HG03354 (cell line): ENCODE data around the gene SUGP1.
"Not testable (repeated sequence)": the region's sequence is repeated elsewhere in the genome, so short reads cannot be mapped to it uniquely, and the experiment has no call there.

Source experiments
- ATAC-seq: cut with Tn5 transposase; IDR thresholded peaks from one replicate; pipeline ENCODE4 v1.9.1; 2021; ENCODE audit warnings: mild to moderate bottlenecking; ENCODE audit not compliant: unreplicated experiment, poor library complexity, severe bottlenecking

Gene SUGP1

DNA sequence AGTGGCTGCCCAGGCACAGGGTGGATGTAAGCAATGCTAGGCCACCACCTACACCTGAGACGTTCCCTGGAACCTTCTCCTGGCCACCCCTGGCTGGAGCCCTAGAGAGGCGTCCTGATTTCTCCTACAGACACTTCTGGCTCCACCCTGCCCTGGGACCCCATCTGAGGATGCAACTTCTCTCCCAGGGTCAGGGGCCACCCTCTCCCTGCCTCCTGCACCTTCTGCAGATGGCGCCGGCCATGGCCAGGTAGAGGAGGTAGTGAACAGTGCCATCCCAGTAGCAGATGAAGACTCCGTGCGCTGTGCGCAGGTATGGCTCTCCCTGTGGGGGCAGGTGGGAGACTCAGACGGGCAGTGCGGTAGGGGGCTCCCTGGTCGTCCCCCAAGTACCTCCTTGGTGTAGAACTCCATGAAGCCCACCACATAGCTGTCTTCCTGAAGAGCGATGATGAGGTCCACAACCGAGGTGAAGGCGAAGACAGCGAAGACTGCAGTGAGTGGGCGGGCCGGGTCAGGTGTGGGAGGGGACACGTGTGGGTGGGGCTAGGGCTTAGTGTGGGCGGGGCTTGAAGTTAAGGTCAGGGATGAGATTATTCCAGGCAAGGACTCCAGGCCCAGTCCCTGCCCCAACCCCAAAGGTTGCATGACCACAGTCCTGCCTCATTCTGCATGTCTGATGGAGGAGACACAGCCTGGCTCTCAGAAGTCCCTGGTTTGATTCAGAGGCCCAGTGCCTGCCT lies 50.2 kb downstream of the SUGP1 start:
- ATAC-seq = no peak

GRCh38 chr19:19268453-19269385 lies 51.6 kb downstream of the SUGP1 start:
- ATAC-seq = no peak

DNA sequence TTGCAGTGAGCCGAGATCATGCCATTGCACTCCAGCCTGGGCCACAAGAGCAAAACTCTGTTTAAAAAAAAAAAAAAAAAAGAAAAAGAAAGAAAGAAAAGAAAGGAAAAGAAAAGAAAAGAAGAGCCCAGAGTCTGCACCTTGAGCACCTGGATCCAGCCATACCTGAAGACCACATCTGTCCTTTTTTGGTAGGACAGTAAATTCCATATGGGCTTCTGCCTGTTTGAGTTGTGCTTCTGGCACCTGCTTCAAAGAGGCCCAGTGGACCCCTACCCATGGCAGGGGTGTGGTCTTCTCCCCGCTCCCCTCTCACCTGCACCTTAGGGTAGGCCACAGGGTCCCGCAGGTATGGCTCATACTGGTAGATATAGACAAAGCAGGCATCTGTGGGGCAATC lies 53.0 kb downstream of the SUGP1 start:
- no peak for ATAC-seq

GRCh38 chr19:19263886-19264487 lies 56.3 kb downstream of the SUGP1 start:
- no peak for ATAC-seq

DNA sequence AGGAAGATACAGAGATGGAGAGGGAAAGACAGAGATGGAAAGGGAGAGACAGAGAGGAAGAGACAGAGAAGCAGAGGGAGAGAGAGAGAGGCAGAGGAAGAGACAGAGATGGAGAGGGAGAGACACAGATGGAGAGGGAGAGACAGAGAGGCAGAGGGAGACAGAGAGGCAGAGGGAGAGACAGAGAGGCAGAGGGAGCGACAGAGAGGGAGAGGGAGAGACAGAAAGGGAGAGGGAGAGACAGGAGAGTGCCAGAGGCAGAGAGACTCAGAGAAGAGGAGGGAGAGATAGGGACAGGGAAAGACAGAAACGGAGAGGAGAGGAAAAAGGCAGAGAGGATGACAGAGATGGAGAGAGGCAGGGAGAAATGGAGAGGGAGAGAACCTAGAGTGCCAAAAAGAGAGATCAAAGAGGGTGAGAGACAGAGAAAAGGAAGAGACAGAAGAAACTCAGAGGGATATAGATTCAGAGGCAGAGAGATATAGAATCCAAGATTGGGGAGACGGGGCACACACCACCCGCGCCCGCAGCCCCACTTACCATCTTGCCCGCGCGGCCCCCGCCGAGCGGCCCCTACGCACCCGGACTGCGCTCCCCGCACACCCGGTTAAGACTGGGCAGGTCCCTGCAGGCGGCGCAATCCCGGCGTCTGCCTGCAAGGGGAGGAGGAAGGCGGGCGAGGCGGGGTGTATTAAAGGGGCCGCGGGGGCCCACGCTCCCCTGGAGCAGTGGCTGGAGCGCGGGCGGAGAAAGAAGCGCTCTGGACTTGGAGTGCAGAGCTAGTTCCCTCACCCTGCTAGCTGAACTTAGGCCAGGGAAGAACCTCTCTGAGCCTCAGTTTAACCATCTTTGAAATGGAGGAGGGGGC lies 57.9 kb downstream of the SUGP1 start:
- no peak for ATAC-seq

DNA sequence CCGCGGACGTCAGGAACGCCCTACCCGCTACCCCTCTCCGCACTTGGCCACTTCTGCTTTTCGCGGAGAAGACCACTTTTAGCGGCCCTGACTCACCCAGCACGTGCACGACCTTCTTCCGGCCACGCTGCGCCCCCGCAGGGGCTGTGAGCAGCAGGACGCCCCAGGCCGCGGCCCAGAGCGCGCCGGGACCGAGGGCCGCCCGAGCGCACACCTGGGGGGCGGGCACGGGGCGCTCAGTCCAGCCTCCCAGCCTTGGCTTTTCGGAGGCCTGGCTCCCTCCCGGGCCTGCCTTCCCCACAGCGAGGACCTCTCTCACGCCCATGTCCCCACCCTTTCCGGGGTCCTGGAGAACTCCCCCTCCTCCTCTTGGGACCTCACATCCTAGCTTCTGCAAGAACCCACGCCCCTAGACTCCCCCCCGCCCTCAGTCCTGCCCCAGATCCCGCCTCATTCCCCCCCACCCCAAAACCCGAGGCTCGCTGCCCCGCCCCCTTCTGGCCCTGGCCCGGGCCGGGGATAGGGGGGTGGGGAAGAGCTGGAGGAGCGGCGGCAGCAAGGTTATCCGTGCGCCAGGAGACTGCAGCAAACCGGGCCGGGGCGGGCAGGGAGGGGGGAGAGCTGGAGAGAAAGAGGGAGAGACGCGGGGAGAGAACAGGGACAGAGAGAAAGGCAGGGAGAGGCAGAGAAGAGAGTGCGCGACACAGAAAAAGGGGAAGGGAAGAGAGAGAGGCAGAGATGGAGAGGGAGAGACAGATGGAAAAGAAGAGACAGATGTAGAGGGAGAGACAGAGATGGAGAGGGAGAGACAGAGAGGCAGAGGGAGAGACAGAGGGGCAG lies 58.7 kb downstream of the SUGP1 start:
- ATAC-seq = no peak

DNA sequence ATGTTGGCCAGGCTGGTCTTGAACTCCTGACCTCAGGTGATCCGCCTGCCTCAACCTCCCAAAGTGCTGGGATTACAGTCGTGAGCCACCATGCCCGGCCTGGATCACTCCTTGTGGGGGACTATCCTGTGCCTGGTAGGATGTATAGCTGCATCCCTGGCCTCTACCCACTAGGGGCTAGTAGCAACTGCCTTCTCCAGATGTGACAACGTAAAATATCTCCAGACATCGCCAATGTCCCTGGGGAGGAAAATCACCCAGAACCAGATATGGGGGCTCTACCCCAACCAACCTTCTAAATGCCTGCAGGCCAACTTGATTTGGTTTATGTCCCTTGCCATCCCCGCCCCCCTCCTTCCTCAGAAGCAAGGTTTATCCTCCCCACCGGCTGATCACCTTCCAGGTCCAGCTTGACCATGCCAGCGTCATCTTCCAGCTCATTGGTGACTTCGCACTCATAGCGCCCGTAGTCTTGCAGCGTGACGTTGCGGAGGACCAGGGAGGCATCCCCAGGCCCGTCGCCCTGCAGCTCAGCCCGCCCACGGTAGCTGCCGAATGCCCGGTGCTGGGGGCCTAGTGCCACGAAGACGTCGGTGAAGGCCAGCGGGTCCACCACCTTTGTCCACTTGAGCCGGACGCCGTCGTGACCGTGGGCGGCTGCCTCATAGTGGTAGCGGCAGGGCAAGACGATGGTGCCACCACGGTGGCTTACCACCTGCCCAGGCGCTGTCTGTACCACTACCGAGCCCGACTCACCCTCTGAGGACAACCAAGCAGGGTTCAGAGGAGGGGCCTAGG lies 59.7 kb downstream of the SUGP1 start:
- ATAC-seq = no peak

DNA sequence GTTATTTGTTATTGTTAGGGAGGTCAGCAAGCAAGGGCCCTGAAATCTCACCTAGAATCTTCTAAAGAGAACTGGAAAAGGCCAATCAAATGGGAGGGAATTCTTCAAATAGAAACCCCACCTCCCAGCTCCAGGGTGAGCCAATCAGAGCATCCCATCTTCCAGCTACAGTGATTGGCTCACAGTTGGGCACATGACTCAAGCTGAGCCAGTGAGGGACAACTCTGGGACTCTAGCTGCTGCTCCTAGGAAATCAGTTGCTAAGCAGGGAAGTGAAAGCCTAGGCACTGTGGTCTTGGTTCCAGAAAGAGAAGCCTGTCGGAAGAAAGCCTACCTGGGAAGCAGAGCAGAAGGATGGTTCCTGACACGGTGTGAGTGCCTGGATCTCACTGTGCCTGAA lies 60.6 kb downstream of the SUGP1 start:
- ATAC-seq = no peak

DNA sequence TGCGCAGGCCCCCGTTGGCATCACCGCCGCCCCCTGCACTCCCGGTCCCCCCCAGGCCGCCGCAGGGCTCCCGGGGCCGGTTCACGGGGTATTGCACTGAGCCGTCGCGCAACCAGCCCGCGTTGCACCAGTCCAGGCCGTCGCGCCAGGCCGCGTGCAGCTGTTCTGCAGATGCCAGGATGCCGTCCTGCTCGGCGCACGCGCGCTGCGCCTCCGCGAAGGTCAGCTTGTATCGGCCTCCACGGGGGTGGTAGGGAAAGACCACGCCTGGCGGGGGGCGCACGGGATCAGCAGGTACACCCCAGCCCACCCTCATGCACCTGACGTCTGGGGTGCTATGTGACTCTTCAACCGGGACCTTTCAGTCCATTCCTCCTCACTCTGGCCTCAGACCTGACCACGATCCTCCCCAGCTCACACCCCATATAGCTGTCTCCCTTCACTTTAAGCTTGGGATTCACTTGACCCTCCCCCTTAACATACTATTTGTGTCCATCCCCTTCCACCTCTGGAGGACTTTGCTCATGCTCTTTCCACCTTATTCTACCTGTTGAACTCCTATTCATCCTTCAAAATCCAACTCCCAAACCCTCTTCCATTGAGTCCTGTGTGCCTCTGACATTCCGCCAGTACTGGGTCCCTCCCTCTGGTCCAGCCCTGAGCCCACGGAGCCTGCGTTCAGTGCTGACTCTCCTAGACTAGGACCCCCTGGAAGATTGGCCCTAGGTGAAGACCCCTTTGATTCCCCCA lies 61.5 kb downstream of the SUGP1 start:
- ATAC-seq = no peak

GRCh38 chr19:19257836-19258588 lies 62.3 kb downstream of the SUGP1 start:
- ATAC-seq = no peak

- no peak for ATAC-seq
Measured at GRCh38 chr19:19257137-19257536, 63.2 kb downstream of the SUGP1 start.

GRCh38 chr19:19256072-19256969 lies 64.0 kb downstream of the SUGP1 start:
- no peak for ATAC-seq

DNA sequence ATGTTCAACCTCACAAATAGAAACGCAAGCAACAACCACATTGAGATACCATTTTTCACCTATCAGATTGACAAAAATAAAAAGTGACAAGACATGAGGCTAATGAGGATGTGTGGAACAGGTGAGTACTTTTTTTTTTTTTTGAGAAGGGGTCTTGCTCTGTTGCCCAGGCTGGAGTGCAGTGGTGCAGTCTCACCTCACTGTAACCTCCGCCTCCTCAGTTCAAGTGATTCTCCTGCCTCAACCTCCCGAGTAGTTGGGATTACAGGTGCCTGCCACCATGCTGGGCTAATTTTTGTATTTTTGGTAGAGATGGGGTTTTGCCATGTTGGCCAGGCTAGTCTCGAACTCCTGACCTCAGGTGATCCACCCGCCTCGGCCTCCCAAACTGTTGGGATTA lies 66.9 kb downstream of the SUGP1 start:
- not testable (repeated sequence) for ATAC-seq

DNA sequence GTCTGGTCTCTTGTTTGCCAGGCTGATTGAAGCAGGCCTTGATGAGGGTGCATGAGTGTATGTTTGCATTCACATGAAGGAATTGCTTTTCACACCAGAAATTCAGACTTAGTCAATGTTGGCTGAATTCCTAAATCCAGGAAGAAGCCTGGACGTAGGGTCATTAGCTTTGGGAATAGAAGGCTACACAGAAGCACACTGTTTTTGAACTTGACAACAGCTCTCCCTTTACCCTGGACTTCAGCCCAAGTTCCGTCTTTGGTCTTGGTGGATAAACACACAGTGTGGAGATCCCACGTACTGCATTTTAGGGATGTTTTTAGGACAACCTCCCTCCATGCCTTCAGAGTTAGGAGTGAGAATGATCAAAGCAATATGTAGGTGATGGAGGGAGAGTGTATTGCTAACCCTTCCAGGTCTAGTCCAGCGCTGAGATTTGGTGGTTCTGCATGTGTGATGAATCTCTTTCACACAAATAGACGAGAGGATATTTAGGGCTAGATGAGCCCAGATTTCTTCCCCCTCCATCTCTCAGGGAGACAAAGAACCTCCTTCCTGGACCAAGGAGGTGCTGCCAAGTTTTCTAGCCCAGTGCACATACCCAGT lies 70.0 kb downstream of the SUGP1 start:
- ATAC-seq = no peak

DNA sequence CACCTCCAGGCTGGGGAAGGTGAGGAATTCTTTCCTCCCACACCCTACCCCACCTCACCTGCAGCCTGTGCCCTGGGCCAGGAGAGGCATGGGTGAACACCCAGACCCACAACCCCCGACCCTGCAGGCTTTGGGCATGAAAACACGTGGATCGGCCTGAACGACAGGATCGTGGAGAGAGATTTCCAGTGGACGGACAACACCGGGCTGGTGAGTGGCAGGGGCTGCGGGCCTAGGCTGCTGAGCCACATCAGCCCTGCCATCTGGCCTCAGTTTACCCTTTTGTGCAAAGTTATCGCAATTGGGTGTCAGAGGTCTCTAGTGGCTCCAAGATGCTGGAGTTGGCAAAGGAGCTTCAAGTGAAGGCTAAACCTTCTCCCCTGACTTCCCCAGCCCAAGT lies 79.8 kb downstream of the SUGP1 start:
- ATAC-seq = no peak
